ENCODE data around the gene IGFBP1.

The IGFBP1 gene

GRCh38 chr7:45876519-45876918 is 11.8 kb upstream of the IGFBP1 start:
- H3K79me2 ChIP-seq (ENCODE audit: insufficient read depth, low read length) = no peaks in the 10 kb centered on the region
- no peaks in the 10 kb centered on the region for H3K27me3 ChIP-seq (ENCODE audit: low read length)
- H2AFZ ChIP-seq (ENCODE audit: low read depth, low read length, severe bottlenecking) = no peak overlapping the region
- H3F3A ChIP-seq (ENCODE audit: insufficient read depth) = no peaks in the 10 kb centered on the region
- H3K4me2 ChIP-seq (ENCODE audit: low read depth, low read length, poor library complexity, severe bottlenecking) = no peak overlapping the region
- no peak overlapping the region for H3K9ac ChIP-seq (ENCODE audit: low read length)
- no peaks in the 10 kb centered on the region for H3K36me3 ChIP-seq (ENCODE audit: low read length)
- no peak for TF ChIP-seq EZH2phosphoT487 (conservative IDR thresholded peaks at IDR 0.05; ENCODE audit: low read length)
- TF ChIP-seq CTCF (IDR thresholded peaks at IDR 0.05; ENCODE audit: insufficient read depth, low read length, poor library complexity, severe bottlenecking) = no peak
- H3K27ac ChIP-seq (ENCODE audit: low read depth, low read length) = no peak overlapping the region
- no peaks in the 10 kb centered on the region for H4K20me1 ChIP-seq (ENCODE audit: low read depth, low read length)
- H3K4me3 ChIP-seq (ENCODE audit: insufficient read depth, low read length, poor library complexity, severe bottlenecking) = no peak overlapping the region
- no peaks in the 10 kb centered on the region for H3K9me2 ChIP-seq (replicated peaks; ENCODE audit: insufficient read depth, low read length)
- H3K9me3 ChIP-seq (ENCODE audit: insufficient read depth, low read length) = no peaks in the 10 kb centered on the region

- Histone ChIP-seq H3K4me3 (ENCODE audit: insufficient read depth, low read length, poor library complexity, severe bottlenecking) (no peak overlapping the region), H3K27ac (ENCODE audit: low read depth, low read length) (no peak overlapping the region), H3K36me3 (ENCODE audit: low read length) (no peaks in the 10 kb centered on the region), H3K9me2 (replicated peaks; ENCODE audit: insufficient read depth, low read length) (no peaks in the 10 kb centered on the region), H2AFZ (ENCODE audit: low read depth, low read length, severe bottlenecking) (no peak overlapping the region), H3K9ac (ENCODE audit: low read length) (no peak overlapping the region), H3K9me3 (ENCODE audit: insufficient read depth, low read length) (no peaks in the 10 kb centered on the region), H3F3A (ENCODE audit: insufficient read depth) (no peaks in the 10 kb centered on the region), H3K4me2 (ENCODE audit: low read depth, low read length, poor library complexity, severe bottlenecking) (no peak overlapping the region), H3K27me3 (ENCODE audit: low read length) (no peaks in the 10 kb centered on the region), H3K79me2 (ENCODE audit: insufficient read depth, low read length) (no peaks in the 10 kb centered on the region), H4K20me1 (ENCODE audit: low read depth, low read length) (no peaks in the 10 kb centered on the region)
- no peak for TF ChIP-seq EZH2phosphoT487 (conservative IDR thresholded peaks at IDR 0.05; ENCODE audit: low read length)
- no peak for TF ChIP-seq CTCF (IDR thresholded peaks at IDR 0.05; ENCODE audit: insufficient read depth, low read length, poor library complexity, severe bottlenecking)
Measured at GRCh38 chr7:45878457-45879144, 9.7 kb upstream of the IGFBP1 start.

DNA sequence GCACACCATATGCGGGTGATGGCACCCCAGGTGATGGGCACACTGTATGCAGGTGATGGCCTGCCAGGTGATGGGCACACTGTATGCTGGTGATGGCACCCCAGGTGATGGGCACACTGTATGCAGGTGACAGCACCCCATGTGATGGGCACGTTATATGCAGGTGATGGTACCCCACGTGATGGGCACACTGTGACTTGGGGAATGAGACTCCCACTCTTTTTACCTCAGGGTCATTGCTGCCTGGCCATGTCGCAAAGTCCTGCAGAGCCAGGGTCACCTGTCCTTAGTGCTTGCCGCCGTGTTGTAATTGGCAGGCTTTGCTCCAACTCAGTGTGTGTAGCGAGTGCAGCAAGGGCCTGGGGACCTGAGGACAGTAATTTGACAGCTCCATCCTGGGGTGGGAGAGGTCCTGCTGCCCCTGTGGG is 7.8 kb upstream of the IGFBP1 start:
- Histone ChIP-seq H3K4me3 (ENCODE audit: insufficient read depth, low read length, poor library complexity, severe bottlenecking) (no peak overlapping the region), H3K4me2 (ENCODE audit: low read depth, low read length, poor library complexity, severe bottlenecking) (no peak overlapping the region), H3K9ac (ENCODE audit: low read length) (no peak overlapping the region), H3K36me3 (ENCODE audit: low read length) (no peaks in the 10 kb centered on the region), H3F3A (ENCODE audit: insufficient read depth) (no peaks in the 10 kb centered on the region), H3K9me3 (ENCODE audit: insufficient read depth, low read length) (no peaks in the 10 kb centered on the region), H4K20me1 (ENCODE audit: low read depth, low read length) (no peaks in the 10 kb centered on the region), H3K27ac (ENCODE audit: low read depth, low read length) (no peak overlapping the region), H3K27me3 (ENCODE audit: low read length) (no peaks in the 10 kb centered on the region), H3K9me2 (replicated peaks; ENCODE audit: insufficient read depth, low read length) (no peaks in the 10 kb centered on the region), H2AFZ (ENCODE audit: low read depth, low read length, severe bottlenecking) (no peak overlapping the region), H3K79me2 (ENCODE audit: insufficient read depth, low read length) (no peaks in the 10 kb centered on the region)
- no peak for TF ChIP-seq EZH2phosphoT487 (conservative IDR thresholded peaks at IDR 0.05; ENCODE audit: low read length)
- TF ChIP-seq CTCF (IDR thresholded peaks at IDR 0.05; ENCODE audit: insufficient read depth, low read length, poor library complexity, severe bottlenecking) = no peak

Measured in SU-DHL-6 (cell line).